Dermis lymphatic vessel endothelial cell (primary cell): Measurements from ENCODE around the gene NBDY. TPM values are rescaled to one million over a fixed set of nuclear protein-coding genes. Genes with fewer than 3 reads are reported as not detected.

ENCODE experiments used
- total RNA-seq: library from RNA; depleted of rRNA; stranded (reverse); fragments of >200 nt; gene quantifications from 2 replicates; pipeline ENCODE4 v1.2.1, GENCODE V29; 2014

The NBDY gene
- total RNA-seq = 5.1 and 6.8 TPM in 2 replicates

GRCh38 chrX:56729152-56729850 lies at the start of gene NBDY:
Gene NBDY, plus strand, starts transcription at chrX:56729243. Its CDS starts 111 bp downstream, at chrX:56729354.

Other genes with a start within 250 kb of the NBDY start
- gene UBQLN2, start 165.6 kb upstream of the NBDY start, total RNA-seq = 3.9 and 5.1 TPM in 2 replicates